HEK293 (cell line): ENCODE results near the gene MED16.

Experiments used
- CTCF ChIA-PET: fragments of 350-600 bp; formaldehyde crosslinking; extraction: SDS; loops from one replicate; lab custom pipeline; 2021; ENCODE audit warnings: antibody characterized with exemption; lab: Yijun Ruan, JAX
- POLR2A ChIA-PET: fragments of 300-600 bp; formaldehyde crosslinking; extraction: SDS; loops from one replicate; lab custom pipeline; 2020; ENCODE audit warnings: antibody characterized with exemption, inconsistent platforms; lab: Yijun Ruan, JAX
- H3K27ac ChIP-seq: fragments of 200-500 bp; sonication (Bioruptor generic); 2 replicates; pipeline ENCODE4 v1.5.1; 2014; ENCODE audit warnings: low read depth, low read length, control low read depth, inconsistent platforms; ENCODE audit errors: extremely low read depth
- H3K36me3 ChIP-seq, 2 experiments: fragments of 200-500 bp in 1 of 2; sonication (Bioruptor generic) in 1 of 2; 1 replicate in 1 of 2; 2 replicates in 1 of 2; pipeline ENCODE4 v1.5.1; 2014 to 2017; ENCODE audit warnings: inconsistent platforms in 2 of 2, low read length in 2 of 2; ENCODE audit not compliant: control insufficient read depth in 2 of 2, insufficient read depth in 1 of 2
- H3K4me1 ChIP-seq: fragments of 200-500 bp; sonication (Bioruptor generic); 2 replicates; pipeline ENCODE4 v1.5.1; 2014; ENCODE audit warnings: mild to moderate bottlenecking, low read length, inconsistent platforms; ENCODE audit not compliant: control insufficient read depth, insufficient read depth
- H3K4me3 ChIP-seq: 2 replicates; pipeline ENCODE4 v1.5.1; 2011; ENCODE audit warnings: low read depth, mild to moderate bottlenecking, control low read depth, low read length, moderate library complexity
- H3K9me3 ChIP-seq: fragments of 200-500 bp; sonication (Bioruptor generic); 2 replicates; pipeline ENCODE4 v1.5.1; 2014; ENCODE audit warnings: low read depth, low read length, inconsistent platforms; ENCODE audit not compliant: control insufficient read depth, insufficient read depth
- BCL11B ChIP-seq: fragments of 450-650 bp; formaldehyde crosslinking; IDR thresholded peaks from 2 replicates; pipeline ENCODE4 v1.5.1; 2016; ENCODE audit warnings: low read depth, missing biosample characterization, missing genetic modification characterization
- KLF1 ChIP-seq: fragments of 450-650 bp; formaldehyde crosslinking; IDR thresholded peaks from 2 replicates; pipeline ENCODE4 v1.5.1; 2016; ENCODE audit warnings: missing biosample characterization, missing genetic modification characterization
- KLF8 ChIP-seq: fragments of 450-650 bp; formaldehyde crosslinking; IDR thresholded peaks from 2 replicates; pipeline ENCODE4 v1.5.1; 2016; ENCODE audit warnings: missing biosample characterization, missing genetic modification characterization
- KLF9 ChIP-seq: fragments of 450-650 bp; formaldehyde crosslinking; IDR thresholded peaks from 2 replicates; pipeline ENCODE4 v1.5.1; 2016; ENCODE audit warnings: missing biosample characterization, missing genetic modification characterization, low read depth
- OSR2 ChIP-seq: fragments of 450-650 bp; formaldehyde crosslinking; IDR thresholded peaks from 2 replicates; pipeline ENCODE4 v1.5.1; 2016; ENCODE audit warnings: missing biosample characterization, missing genetic modification characterization
- ZEB2 ChIP-seq: fragments of 450-650 bp; formaldehyde crosslinking; IDR thresholded peaks from 2 replicates; pipeline ENCODE4 v1.5.1; 2016; ENCODE audit warnings: missing biosample characterization, missing genetic modification characterization
- ZIC2 ChIP-seq: fragments of 450-650 bp; formaldehyde crosslinking; IDR thresholded peaks from 2 replicates; pipeline ENCODE4 v1.5.1; 2016; ENCODE audit warnings: missing biosample characterization, missing genetic modification characterization
- ZNF169 ChIP-seq: fragments of 450-650 bp; formaldehyde crosslinking; IDR thresholded peaks from 2 replicates; pipeline ENCODE4 v1.5.1; 2016; ENCODE audit warnings: missing biosample characterization, missing genetic modification characterization
- ZNF311 ChIP-seq: fragments of 450-650 bp; formaldehyde crosslinking; IDR thresholded peaks from 2 replicates; pipeline ENCODE4 v1.5.1; 2017; ENCODE audit warnings: missing biosample characterization, missing genetic modification characterization, borderline replicate concordance
- ZNF37A ChIP-seq: fragments of 450-650 bp; IDR thresholded peaks from 2 replicates; pipeline ENCODE4 v1.5.1; 2018; ENCODE audit warnings: missing biosample characterization, missing genetic modification characterization
- ZNF416 ChIP-seq: fragments of 450-650 bp; formaldehyde crosslinking; IDR thresholded peaks from 2 replicates; pipeline ENCODE4 v1.5.1; 2016; ENCODE audit warnings: missing biosample characterization, missing genetic modification characterization
- ZNF510 ChIP-seq: fragments of 450-650 bp; formaldehyde crosslinking; IDR thresholded peaks from 2 replicates; pipeline ENCODE4 v1.5.1; 2018; ENCODE audit warnings: mild to moderate bottlenecking, missing genetic modification characterization, missing biosample characterization; ENCODE audit not compliant: insufficient replicate concordance
- ZNF514 ChIP-seq: fragments of 450-650 bp; formaldehyde crosslinking; IDR thresholded peaks from 2 replicates; pipeline ENCODE4 v1.5.1; 2016; ENCODE audit warnings: missing biosample characterization, missing genetic modification characterization
- ZNF521 ChIP-seq: fragments of 450-650 bp; formaldehyde crosslinking; IDR thresholded peaks from 2 replicates; pipeline ENCODE4 v1.5.1; 2017; ENCODE audit warnings: missing biosample characterization, mild to moderate bottlenecking, missing genetic modification characterization
- ZNF560 ChIP-seq: fragments of 450-650 bp; formaldehyde crosslinking; IDR thresholded peaks from 2 replicates; pipeline ENCODE4 v1.5.1; 2017; ENCODE audit warnings: missing biosample characterization, missing genetic modification characterization, borderline replicate concordance
- ZNF626 ChIP-seq: fragments of 450-650 bp; sonication (Bioruptor Pico); formaldehyde crosslinking; IDR thresholded peaks from 2 replicates; pipeline ENCODE4 v1.5.1; 2018; ENCODE audit warnings: missing biosample characterization, missing genetic modification characterization, inconsistent platforms
- ZSCAN16 ChIP-seq: fragments of 450-650 bp; formaldehyde crosslinking; IDR thresholded peaks from 2 replicates; pipeline ENCODE4 v1.5.1; 2016; ENCODE audit warnings: missing biosample characterization, missing genetic modification characterization
- ZSCAN30 ChIP-seq: fragments of 450-650 bp; IDR thresholded peaks from 2 replicates; pipeline ENCODE4 v1.5.1; 2018; ENCODE audit warnings: missing biosample characterization, mild to moderate bottlenecking, missing genetic modification characterization, moderate library complexity
- TF ChIP-seq, protein P1 (sequence below): fragments of 450-650 bp; formaldehyde crosslinking; conservative IDR thresholded peaks from 2 replicates; pipeline ENCODE4 v1.5.1; 2016; ENCODE audit warnings: low read depth, missing biosample characterization, missing genetic modification characterization
- TF ChIP-seq, protein P2 (sequence below): fragments of 450-650 bp; formaldehyde crosslinking; IDR thresholded peaks from 2 replicates; pipeline ENCODE4 v1.5.1; 2016; ENCODE audit warnings: missing biosample characterization, missing genetic modification characterization

The MED16 gene

DNA sequence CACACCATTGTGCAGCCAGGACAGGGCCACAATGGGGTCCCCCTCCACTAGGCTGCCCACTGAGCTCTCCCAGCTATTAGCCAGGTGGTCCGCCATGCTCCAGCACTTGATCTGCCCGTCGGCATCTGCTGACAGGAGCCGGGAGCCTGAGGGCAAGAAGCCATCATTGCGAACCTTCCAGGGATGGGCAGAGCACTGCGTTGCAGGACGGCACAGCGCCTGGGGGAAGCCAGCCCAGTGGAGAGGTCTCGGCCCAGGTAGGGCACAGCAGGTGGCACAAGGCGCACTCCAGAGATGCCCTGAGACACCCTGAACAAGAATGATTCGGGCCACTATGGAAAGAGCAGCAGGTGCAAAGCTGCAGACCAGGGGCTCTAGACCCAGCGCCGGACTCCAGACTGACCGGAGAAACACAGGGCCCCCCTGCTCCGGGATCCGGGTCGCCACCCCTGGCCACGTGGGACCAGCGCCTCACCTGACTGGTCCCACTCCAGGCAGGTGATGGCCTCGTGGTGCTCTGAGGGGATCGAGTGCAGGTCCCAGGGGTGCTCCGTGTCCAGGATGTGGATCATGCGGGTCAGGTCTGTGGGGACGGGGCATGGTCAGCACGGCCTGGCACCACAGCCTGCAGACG lies 3.2 kb downstream of the MED16 start:
- Histone ChIP-seq H3K27ac (no peak overlapping the region), H3K4me3 (no peak overlapping the region), H3K9me3 (no peaks in the 10 kb centered on the region), H3K36me3 (peaks cover 4 to 52% of the 10 kb centered on the region in 2 experiments; a peak in 2 of 3 replicates), H3K4me1 (no peaks in the 10 kb centered on the region)
- ChIA-PET CTCF (no interaction called here), POLR2A (interaction anchor here (0.6 kb wide), 1 partner anchor 226 kb away, joined by 3 read pairs; no protein-coding TSS in a partner anchor)
- no peak for TF ChIP-seq ZNF626 (tag by site-specific recombination)

DNA sequence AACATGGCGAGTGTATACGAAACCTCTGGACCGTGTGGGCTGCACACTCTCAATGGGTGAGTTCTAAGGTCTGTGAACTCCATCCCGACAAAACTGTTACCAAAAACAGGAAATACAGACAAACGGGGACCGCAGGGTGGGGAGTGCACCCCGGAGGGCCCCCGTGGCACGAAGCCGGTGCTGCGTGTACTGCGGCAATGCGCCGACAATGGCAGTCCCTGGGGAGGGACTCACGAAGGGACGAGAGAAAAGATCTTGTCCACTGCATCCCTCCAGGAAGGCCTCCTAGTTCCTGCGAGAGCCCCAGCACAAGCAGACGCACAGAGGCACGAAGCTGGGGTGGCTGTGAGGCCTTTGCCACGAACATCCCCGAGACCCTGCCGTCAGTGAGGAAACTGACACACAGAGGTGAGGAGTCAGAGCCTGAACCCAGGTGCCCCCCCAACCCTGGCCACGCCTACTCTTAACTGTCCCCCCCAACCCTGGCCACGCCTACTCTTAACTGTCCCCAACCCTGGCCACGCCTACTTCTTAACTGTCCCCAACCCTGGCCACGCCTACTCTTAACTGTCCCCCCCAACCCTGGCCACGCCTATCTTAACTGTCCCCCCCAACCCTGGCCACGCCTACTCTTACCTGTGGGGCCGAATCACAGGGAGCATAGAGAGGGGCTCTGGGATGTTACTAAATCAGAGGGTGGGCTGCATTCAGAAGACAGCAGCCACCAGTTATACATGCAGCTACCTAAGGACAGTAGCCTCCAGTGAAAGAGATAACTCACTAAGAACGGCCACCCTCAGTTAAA lies 4.2 kb downstream of the MED16 start:
- Histone ChIP-seq H3K4me1 (no peaks in the 10 kb centered on the region), H3K9me3 (no peaks in the 10 kb centered on the region), H3K27ac (no peak overlapping the region), H3K36me3 (peaks cover 4 to 61% of the 10 kb centered on the region in 2 experiments; a peak in 2 of 3 replicates), H3K4me3 (no peak overlapping the region)
- ChIA-PET POLR2A (interaction anchor here (0.6 kb wide), 1 partner anchor 225 kb away, joined by 3 read pairs; no protein-coding TSS in a partner anchor), CTCF (no interaction called here)
- peak; percentile 99 for TF ChIP-seq ZSCAN30 (tag by site-specific recombination)
- no peak for TF ChIP-seq ZNF510 (tag by site-specific recombination)
- TF ChIP-seq KLF1: peak; percentile 85
- peak; percentile 74 for TF ChIP-seq KLF9 (tag by site-specific recombination)
- peak; percentile 88 for TF ChIP-seq KLF8 (tag by site-specific recombination)
- 0 out of 2 replicates have a peak, but pooled peaks have one; percentile 10 for TF ChIP-seq OSR2 (tag by site-specific recombination)

DNA sequence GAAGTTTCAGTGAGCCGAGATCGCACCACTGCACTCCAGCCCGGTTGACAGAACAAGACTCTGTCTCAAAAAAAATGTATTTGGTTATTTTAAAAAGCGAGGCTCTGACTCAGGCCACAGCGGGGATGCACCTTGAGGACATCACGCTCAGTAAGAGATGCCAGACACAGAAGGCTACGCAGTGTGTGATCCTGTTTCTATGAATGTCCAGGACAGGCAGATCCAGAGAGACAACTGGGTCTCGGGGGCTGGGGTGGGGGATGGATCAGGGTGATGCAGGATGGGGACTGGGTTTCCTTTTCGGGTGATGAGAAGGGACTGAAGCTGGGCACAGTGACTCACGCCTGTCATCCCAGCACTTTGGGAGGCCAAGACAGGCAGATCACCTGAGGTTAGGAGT lies 5.4 kb downstream of the MED16 start:
- peaks cover 4 to 72% of the 10 kb centered on the region in 2 experiments; a peak in 2 of 3 replicates for H3K36me3 ChIP-seq
- no peak overlapping the region for H3K27ac ChIP-seq
- CTCF ChIA-PET: no interaction called here
- no peaks in the 10 kb centered on the region for H3K9me3 ChIP-seq
- no peak overlapping the region for H3K4me3 ChIP-seq
- TF ChIP-seq ZNF416 (tag by site-specific recombination) (no peak), BCL11B (tag by site-specific recombination) (no peak), ZNF311 (tag by site-specific recombination) (no peak)
- TF ChIP-seq, all 188 proteins: peak for 0
- POLR2A ChIA-PET: no interaction called here
- H3K4me1 ChIP-seq: no peaks in the 10 kb centered on the region

DNA sequence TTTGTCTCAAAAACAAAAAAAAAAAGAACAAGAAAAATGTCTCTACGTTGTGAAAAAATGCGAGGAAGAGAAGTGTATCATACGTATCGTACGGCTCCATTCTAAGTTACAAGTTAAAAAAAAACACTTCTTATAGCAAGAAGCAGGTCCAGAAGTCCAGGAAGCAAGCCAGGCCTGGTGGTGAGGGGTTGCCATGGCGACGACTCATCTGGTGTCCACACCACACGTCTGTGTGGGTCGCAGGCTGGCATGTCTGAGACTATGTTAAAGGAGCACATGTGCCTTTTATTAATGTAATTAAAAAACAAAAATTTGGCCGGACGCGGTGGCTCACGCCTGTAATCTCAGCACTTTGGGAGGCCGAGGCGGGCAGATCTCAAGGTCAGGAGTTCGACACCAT lies 5.9 kb downstream of the MED16 start:
- no peaks in the 10 kb centered on the region for H3K4me1 ChIP-seq
- peaks cover 4 to 78% of the 10 kb centered on the region in 2 experiments; a peak in 2 of 3 replicates for H3K36me3 ChIP-seq
- ChIA-PET CTCF (no interaction called here), POLR2A (no interaction called here)
- H3K9me3 ChIP-seq: no peaks in the 10 kb centered on the region
- H3K27ac ChIP-seq: no peak overlapping the region
- no peak overlapping the region for H3K4me3 ChIP-seq
- no peak for TF ChIP-seq ZNF510 (tag by site-specific recombination)
- no peak for TF ChIP-seq ZNF169 (tag by site-specific recombination)
- no peak for TF ChIP-seq ZNF560
- no peak for TF ChIP-seq ZNF521 (tag by site-specific recombination)
- no peak for TF ChIP-seq ZIC2
- no peak for TF ChIP-seq ZSCAN16
- TF ChIP-seq, protein P1, sequence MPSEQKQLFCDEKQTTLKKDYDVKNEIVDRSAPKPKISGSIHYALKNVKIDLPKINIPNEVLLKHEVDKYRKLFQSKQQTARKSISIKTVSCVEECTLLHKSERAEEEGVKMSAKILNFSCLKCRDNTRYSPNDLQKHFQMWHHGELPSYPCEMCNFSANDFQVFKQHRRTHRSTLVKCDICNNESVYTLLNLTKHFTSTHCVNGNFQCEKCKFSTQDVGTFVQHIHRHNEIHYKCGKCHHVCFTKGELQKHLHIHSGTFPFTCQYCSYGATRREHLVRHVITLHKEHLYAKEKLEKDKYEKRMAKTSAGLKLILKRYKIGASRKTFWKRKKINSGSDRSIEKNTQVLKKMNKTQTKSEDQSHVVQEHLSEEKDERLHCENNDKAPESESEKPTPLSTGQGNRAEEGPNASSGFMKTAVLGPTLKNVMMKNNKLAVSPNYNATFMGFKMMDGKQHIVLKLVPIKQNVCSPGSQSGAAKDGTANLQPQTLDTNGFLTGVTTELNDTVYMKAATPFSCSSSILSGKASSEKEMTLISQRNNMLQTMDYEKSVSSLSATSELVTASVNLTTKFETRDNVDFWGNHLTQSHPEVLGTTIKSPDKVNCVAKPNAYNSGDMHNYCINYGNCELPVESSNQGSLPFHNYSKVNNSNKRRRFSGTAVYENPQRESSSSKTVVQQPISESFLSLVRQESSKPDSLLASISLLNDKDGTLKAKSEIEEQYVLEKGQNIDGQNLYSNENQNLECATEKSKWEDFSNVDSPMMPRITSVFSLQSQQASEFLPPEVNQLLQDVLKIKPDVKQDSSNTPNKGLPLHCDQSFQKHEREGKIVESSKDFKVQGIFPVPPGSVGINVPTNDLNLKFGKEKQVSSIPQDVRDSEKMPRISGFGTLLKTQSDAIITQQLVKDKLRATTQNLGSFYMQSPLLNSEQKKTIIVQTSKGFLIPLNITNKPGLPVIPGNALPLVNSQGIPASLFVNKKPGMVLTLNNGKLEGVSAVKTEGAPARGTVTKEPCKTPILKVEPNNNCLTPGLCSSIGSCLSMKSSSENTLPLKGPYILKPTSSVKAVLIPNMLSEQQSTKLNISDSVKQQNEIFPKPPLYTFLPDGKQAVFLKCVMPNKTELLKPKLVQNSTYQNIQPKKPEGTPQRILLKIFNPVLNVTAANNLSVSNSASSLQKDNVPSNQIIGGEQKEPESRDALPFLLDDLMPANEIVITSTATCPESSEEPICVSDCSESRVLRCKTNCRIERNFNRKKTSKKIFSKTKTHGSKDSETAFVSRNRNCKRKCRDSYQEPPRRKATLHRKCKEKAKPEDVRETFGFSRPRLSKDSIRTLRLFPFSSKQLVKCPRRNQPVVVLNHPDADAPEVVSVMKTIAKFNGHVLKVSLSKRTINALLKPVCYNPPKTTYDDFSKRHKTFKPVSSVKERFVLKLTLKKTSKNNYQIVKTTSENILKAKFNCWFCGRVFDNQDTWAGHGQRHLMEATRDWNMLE (tag by site-specific recombination): no peak
- no peak for TF ChIP-seq ZEB2 (tag by site-specific recombination)
- no peak for TF ChIP-seq ZNF37A (tag by site-specific recombination)
- TF ChIP-seq, protein P2, sequence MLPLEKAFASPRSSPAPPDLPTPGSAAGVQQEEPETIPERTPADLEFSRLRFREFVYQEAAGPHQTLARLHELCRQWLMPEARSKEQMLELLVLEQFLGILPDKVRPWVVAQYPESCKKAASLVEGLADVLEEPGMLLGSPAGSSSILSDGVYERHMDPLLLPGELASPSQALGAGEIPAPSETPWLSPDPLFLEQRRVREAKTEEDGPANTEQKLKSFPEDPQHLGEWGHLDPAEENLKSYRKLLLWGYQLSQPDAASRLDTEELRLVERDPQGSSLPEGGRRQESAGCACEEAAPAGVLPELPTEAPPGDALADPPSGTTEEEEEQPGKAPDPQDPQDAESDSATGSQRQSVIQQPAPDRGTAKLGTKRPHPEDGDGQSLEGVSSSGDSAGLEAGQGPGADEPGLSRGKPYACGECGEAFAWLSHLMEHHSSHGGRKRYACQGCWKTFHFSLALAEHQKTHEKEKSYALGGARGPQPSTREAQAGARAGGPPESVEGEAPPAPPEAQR: no peak
- no peak for TF ChIP-seq OSR2 (tag by site-specific recombination)
- TF ChIP-seq ZNF514 (tag by site-specific recombination): no peak
